ENCODE results near the gene EIF4B.

DNA sequence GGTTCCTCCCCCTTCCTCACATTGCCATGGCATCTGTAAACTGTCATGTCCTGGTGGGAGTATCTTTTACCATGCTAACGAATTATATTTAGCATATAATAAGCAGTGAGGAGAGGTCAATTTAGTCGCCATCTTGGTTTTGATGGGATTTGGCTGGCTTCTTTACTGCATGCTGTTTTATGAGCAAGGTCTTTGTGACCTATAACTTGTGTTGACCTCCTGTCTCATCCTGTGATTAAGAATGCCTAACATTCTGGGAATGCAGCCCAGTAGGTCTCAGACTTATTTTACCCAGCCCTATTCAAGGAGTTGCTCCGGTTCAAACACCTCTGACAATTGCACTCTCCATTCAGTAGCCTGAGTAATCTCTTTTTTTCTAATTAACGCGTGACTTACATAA is 2.1 kb upstream of the EIF4B start:
- TF ChIP-seq POLR2A (IDR thresholded peaks at IDR 0.05; ENCODE audit: control extremely low read depth in 1 of 2, low read depth in 2 of 2, low read length in 2 of 2) (no peak), CREB1 (IDR thresholded peaks at IDR 0.05) (no peak), POLR2AphosphoS5 (IDR thresholded peaks at IDR 0.05; ENCODE audit: low read depth, low read length) (no peak), EP300 (IDR thresholded peaks at IDR 0.05; ENCODE audit: borderline replicate concordance in 1 of 2, low read depth in 2 of 2, low read length in 2 of 2) (no peak), CTCF (IDR thresholded peaks at IDR 0.05; ENCODE audit: control extremely low read depth in 1 of 3, insufficient read depth in 1 of 3, low read depth in 1 of 3, low read length in 3 of 3) (no peak), JUND (IDR thresholded peaks at IDR 0.05; ENCODE audit: low read length) (no peak), FOSL1 (IDR thresholded peaks at IDR 0.05; ENCODE audit: insufficient read depth, low read depth, low read length) (no peak), YY1 (IDR thresholded peaks at IDR 0.05; ENCODE audit: low read depth, low read length) (peak; percentile 84; the same call in 1 of the 2 replicates), JUN (IDR thresholded peaks at IDR 0.05; ENCODE audit: low read depth, low read length) (no peak), POU5F1 (IDR thresholded peaks at IDR 0.05; ENCODE audit: low read depth, low read length) (no peak), CHD2 (IDR thresholded peaks at IDR 0.05; ENCODE audit: low read length) (no peak), EZH2 (IDR thresholded peaks at IDR 0.05; ENCODE audit: low read depth, low read length, severe bottlenecking) (no peak), RXRA (IDR thresholded peaks at IDR 0.05; ENCODE audit: insufficient read depth, low read depth, low read length) (no peak)
- TF ChIP-seq, protein P1, sequence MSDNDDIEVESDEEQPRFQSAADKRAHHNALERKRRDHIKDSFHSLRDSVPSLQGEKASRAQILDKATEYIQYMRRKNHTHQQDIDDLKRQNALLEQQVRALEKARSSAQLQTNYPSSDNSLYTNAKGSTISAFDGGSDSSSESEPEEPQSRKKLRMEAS (IDR thresholded peaks at IDR 0.05), result no peak
